ENCODE measurements around the gene IQCN. TPM values are rescaled to one million over a fixed set of nuclear protein-coding genes. Genes with fewer than 3 reads are reported as not detected.

The IQCN gene
- total RNA-seq, 1 donor from 2014 or later, result 10.4 TPM

DNA sequence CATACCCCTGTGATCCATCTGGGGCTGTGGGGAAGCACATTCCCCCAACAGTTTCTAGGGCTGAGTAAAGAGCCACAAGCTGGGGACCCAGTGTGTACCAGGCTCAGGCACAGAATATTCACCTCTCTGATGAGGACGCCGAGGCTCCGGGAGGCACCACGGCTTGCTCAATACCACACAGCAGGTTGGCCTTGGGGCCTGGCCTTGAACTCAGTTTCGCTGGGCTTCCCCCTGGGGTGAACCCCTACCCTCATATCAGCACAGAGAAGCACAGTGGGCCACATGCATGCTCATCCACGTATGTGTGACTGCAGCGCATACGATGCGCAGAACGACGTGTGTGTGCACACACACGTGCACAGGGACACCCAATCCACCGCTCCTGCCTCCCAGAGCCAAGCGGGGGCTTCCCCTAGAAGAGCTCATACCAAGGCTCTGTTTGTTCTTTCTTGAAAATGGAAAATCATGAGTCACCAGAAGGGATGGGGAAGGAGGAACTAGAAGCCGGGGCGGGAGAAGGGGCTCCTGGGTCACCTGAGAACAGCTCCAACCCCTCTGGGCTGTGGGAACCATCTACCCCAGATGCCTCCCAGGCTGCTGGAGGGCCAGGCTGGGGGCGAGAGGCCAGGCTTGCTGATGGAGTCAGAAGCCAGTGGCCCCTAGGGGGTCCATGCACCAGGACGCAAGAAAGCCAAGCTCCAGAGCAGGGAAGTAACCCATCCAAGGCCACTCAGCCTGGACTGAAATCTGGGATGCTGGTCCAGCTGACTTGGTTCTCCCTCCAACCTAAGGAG, 43.1 kb downstream of the IQCN start:
- no peak overlapping the region for H3K4me3 Mint-ChIP-seq (ENCODE audit: unreplicated experiment)
- no peaks in the 10 kb centered on the region for H3K36me3 Mint-ChIP-seq (ENCODE audit: unreplicated experiment)
- H3K4me1 Mint-ChIP-seq (ENCODE audit: unreplicated experiment), result peaks cover 17% of the 10 kb centered on the region
- H3K27ac Mint-ChIP-seq (ENCODE audit: unreplicated experiment), result no peak overlapping the region
- no peak for DNase-seq (ENCODE audit: extremely low spot score, unreplicated experiment)
- TF ChIP-seq, protein P1, sequence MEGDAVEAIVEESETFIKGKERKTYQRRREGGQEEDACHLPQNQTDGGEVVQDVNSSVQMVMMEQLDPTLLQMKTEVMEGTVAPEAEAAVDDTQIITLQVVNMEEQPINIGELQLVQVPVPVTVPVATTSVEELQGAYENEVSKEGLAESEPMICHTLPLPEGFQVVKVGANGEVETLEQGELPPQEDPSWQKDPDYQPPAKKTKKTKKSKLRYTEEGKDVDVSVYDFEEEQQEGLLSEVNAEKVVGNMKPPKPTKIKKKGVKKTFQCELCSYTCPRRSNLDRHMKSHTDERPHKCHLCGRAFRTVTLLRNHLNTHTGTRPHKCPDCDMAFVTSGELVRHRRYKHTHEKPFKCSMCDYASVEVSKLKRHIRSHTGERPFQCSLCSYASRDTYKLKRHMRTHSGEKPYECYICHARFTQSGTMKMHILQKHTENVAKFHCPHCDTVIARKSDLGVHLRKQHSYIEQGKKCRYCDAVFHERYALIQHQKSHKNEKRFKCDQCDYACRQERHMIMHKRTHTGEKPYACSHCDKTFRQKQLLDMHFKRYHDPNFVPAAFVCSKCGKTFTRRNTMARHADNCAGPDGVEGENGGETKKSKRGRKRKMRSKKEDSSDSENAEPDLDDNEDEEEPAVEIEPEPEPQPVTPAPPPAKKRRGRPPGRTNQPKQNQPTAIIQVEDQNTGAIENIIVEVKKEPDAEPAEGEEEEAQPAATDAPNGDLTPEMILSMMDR (IDR thresholded peaks at IDR 0.05), result no peak
- H3K27me3 Mint-ChIP-seq (ENCODE audit: unreplicated experiment), result peaks cover 9% of the 10 kb centered on the region
- H3K9me3 Mint-ChIP-seq (ENCODE audit: unreplicated experiment), result peaks cover 6% of the 10 kb centered on the region

DNA sequence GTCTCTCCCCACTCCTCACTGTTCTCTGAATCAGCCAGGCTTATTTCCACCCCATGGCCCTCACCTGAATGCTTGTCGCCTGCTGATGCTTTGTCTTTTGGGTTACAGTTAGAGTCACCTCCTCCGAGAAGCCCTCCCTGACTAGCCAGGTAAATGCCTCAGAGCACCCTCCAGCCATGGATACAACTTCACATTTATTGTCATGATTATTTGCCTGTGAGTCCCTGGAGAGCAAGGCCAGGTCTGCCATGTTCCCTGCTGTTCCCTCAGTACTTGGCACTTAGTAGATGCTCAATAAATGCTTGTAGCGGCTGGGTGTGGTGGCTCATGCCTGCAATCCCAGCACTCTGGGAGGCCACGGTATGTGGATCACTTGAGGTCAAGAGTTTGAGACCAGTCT, 44.3 kb downstream of the IQCN start:
- TF ChIP-seq, protein P1 (IDR thresholded peaks at IDR 0.05), result no peak
- Mint-ChIP-seq H3K4me3 (ENCODE audit: unreplicated experiment) (no peak overlapping the region), H3K36me3 (ENCODE audit: unreplicated experiment) (no peaks in the 10 kb centered on the region), H3K27ac (ENCODE audit: unreplicated experiment) (no peak overlapping the region), H3K4me1 (ENCODE audit: unreplicated experiment) (peaks cover 28% of the 10 kb centered on the region), H3K9me3 (ENCODE audit: unreplicated experiment) (peaks cover 6% of the 10 kb centered on the region), H3K27me3 (ENCODE audit: unreplicated experiment) (peaks cover 2% of the 10 kb centered on the region)
- no peak for DNase-seq (ENCODE audit: extremely low spot score, unreplicated experiment)

DNA sequence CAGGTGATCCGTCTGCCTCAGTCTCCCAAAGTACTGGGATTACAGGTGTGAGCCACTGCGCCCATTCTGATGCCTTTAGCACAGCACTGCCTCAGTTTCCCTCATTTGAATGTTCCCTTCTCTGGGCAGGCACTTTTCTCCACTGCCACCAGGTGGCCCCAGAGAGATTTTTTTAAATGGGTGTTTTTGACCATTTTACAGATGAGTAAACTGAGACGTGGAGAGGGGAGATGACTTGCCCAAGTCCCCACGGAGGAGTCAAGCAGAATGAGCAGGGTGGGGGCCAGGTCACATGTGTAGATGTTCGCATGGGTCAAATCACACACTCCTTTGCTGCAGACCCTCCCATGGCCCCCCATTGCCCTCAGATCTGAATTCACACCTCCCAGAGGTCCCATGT, 44.8 kb downstream of the IQCN start:
- peaks cover 6% of the 10 kb centered on the region for H3K9me3 Mint-ChIP-seq (ENCODE audit: unreplicated experiment)

DNA sequence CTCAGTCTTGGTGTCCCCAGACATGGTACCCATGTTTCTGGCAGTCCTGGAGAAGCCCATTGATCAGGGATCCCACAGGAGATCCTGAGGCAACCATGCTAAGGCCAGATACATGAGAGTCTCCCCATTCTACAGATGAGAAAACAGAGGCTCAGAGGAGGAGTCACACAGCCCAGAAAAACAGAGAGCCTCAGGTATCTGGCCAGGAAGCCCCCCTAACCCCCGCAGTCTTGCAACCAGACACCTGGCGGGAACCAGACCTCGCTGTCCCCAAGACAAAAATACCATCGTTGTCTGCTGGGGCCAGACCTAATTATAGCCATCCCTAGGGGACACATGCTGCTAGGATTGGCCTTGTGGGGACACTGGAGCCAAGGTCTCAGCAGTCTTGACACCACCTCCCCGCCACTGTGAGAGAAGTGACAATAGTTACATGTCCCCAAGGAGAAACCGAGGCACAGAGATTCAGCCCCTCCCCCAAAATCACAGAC, 46.4 kb downstream of the IQCN start:
- no peak for DNase-seq (ENCODE audit: extremely low spot score, unreplicated experiment)
- Mint-ChIP-seq H3K9me3 (ENCODE audit: unreplicated experiment) (no peaks in the 10 kb centered on the region), H3K27ac (ENCODE audit: unreplicated experiment) (no peak overlapping the region), H3K36me3 (ENCODE audit: unreplicated experiment) (no peaks in the 10 kb centered on the region), H3K27me3 (ENCODE audit: unreplicated experiment) (peaks cover 2% of the 10 kb centered on the region), H3K4me3 (ENCODE audit: unreplicated experiment) (no peak overlapping the region), H3K4me1 (ENCODE audit: unreplicated experiment) (peaks cover 35% of the 10 kb centered on the region)
- TF ChIP-seq, protein P1 (IDR thresholded peaks at IDR 0.05), result no peak

More for the DNA sequence above, 44.8 kb downstream of the IQCN start:
- Mint-ChIP-seq H3K4me1 (ENCODE audit: unreplicated experiment) (peaks cover 32% of the 10 kb centered on the region), H3K36me3 (ENCODE audit: unreplicated experiment) (no peaks in the 10 kb centered on the region), H3K27ac (ENCODE audit: unreplicated experiment) (no peak overlapping the region), H3K4me3 (ENCODE audit: unreplicated experiment) (no peak overlapping the region), H3K27me3 (ENCODE audit: unreplicated experiment) (peaks cover 2% of the 10 kb centered on the region)
- DNase-seq (ENCODE audit: extremely low spot score, unreplicated experiment), result no peak
- TF ChIP-seq, protein P1 (IDR thresholded peaks at IDR 0.05), result peak; percentile 53

DNA sequence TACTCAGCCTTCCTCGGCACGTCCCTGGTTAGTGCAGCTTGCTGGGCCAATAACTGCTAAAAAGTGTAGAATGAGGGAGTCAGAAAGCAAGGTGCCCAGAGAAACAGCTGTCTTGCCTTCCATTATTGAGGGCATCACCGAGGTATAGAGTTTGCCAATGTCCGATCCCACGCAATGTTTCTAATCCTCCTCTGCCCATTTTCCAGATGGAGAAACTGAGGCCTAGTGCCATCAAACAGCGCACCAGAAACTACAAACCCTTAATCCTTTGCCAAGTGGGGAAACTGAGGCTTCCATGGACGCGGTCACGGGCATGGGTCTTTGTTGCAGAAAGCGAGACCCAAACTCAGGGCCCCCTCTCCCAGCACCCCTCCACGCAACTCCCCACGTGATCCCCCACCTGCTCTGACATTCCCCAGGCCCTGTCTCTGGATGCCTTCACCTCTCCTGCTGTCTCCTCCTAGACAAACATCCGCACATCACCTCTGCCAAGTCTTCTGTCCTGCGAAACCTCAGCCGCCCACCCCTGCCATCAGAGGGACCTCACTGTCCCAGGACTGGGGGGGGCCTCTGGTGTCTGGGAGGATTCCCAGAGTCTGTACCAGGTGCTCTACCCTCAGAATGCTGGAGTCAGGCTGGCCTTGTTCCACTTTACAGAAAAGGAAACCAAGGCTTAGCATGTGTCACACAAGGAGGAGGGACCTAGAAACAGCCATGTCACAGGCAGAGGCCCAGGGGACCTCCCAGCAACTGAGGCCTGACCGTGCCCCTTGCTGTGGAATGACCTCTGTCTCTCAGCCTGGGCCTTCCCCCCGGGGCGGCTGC, 47.1 kb downstream of the IQCN start:
- no peaks in the 10 kb centered on the region for H3K36me3 Mint-ChIP-seq (ENCODE audit: unreplicated experiment)
- no peak overlapping the region for H3K27ac Mint-ChIP-seq (ENCODE audit: unreplicated experiment)
- H3K9me3 Mint-ChIP-seq (ENCODE audit: unreplicated experiment), result no peaks in the 10 kb centered on the region
- peaks cover 2% of the 10 kb centered on the region for H3K27me3 Mint-ChIP-seq (ENCODE audit: unreplicated experiment)
- no peak overlapping the region for H3K4me3 Mint-ChIP-seq (ENCODE audit: unreplicated experiment)
- peaks cover 32% of the 10 kb centered on the region for H3K4me1 Mint-ChIP-seq (ENCODE audit: unreplicated experiment)
- DNase-seq (ENCODE audit: extremely low spot score, unreplicated experiment), result no peak
- TF ChIP-seq, protein P1 (IDR thresholded peaks at IDR 0.05), result no peak
